GM18519 (cell line): Measurements from ENCODE around the gene C19orf25.
"Not testable (repeated sequence)": the region's sequence is repeated elsewhere in the genome, so short reads cannot be mapped to it uniquely, and the experiment has no call there.

Source experiments
- ATAC-seq: cut with Tn5 transposase; IDR thresholded peaks from one replicate; pipeline ENCODE4 v1.9.1; 2021; ENCODE audit warnings: mild to moderate bottlenecking, moderate library complexity; ENCODE audit not compliant: unreplicated experiment, low FRiP score

Gene C19orf25

GRCh38 chr19:1451916-1452801 lies 26.9 kb downstream of the C19orf25 start:
- no peak for ATAC-seq

GRCh38 chr19:1450735-1451731 lies 28.0 kb downstream of the C19orf25 start:
- ATAC-seq: no peak

GRCh38 chr19:1449467-1450442 lies 29.3 kb downstream of the C19orf25 start, which contains the start of gene APC2:
TSS of gene APC2 (plus strand) at chr19:1450121. CDS start at chr19:1453002, 2,881 bp downstream.
- no peak for ATAC-seq

- no peak for ATAC-seq
These were observed 31.1 kb downstream of the C19orf25 start for GRCh38 chr19:1447944-1448343.

GRCh38 chr19:1447504-1447903 lies 31.5 kb downstream of the C19orf25 start:
- ATAC-seq: no peak

GRCh38 chr19:1446713-1447481 lies 32.1 kb downstream of the C19orf25 start:
- ATAC-seq: no peak

- no peak for ATAC-seq
These were observed 32.9 kb downstream of the C19orf25 start for GRCh38 chr19:1445932-1446712.

GRCh38 chr19:1445185-1445931 lies 33.7 kb downstream of the C19orf25 start:
- ATAC-seq: no peak

- no peak for ATAC-seq
These were observed 37.2 kb downstream of the C19orf25 start for GRCh38 chr19:1441677-1442438.

GRCh38 chr19:1441022-1441426 lies 38.0 kb downstream of the C19orf25 start:
- ATAC-seq: no peak

GRCh38 chr19:1440418-1440801 lies 38.6 kb downstream of the C19orf25 start:
- no peak for ATAC-seq

- not testable (repeated sequence) for ATAC-seq
These were observed 39.2 kb downstream of the C19orf25 start for GRCh38 chr19:1439525-1440417.

- ATAC-seq: no peak
These were observed 40.1 kb downstream of the C19orf25 start for GRCh38 chr19:1438933-1439354.

- ATAC-seq: peak; percentile 55
These were observed 40.7 kb downstream of the C19orf25 start, which contains the start of gene RPS15 for GRCh38 chr19:1438035-1438932. TSS of gene RPS15 (plus strand) at chr19:1438396. CDS start at chr19:1438426, 30 bp downstream.

GRCh38 chr19:1437609-1438008 lies 41.4 kb downstream of the C19orf25 start:
- ATAC-seq: no peak
